ENCODE measurements around the gene ZNF888.

ZNF888 gene

DNA sequence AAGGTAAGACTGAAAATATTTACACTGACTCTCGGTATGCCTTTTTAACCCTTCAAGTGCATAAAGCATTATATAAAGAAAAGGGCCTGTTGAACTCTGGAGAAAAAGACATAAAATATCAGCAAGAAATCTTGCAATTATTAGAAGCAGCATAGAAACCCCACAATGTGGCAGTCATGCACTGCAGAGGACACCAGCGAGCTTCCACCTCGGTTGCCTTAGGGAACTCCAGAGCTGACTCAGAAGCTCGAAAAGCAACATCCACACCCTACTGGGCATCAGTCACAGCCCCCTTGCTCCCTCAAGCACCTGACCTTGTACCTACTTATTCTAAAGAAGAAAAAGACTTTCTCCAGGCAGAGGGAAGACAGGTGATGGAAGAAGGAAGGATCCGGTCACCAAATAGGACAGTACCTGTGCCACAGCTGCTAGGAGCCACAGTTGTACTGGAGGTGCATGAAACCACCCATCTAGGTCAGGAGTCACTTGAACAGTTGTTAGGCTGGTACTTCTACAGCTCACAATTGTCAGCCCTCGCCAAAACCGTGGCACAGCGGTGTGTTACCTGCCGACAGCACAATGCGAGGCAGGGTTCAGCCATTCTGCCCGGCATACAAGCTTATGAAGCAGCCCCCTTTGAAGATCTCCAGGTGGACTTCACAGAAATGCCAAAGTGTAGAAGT is 36.5 kb upstream of the ZNF888 start:
- TF ChIP-seq MYC (IDR thresholded peaks at IDR 0.05; ENCODE audit: low read depth, low read length) (no peak), POLR2A (IDR thresholded peaks at IDR 0.05; ENCODE audit: extremely low read depth, insufficient read length) (no peak)
- TF ChIP-seq, protein P1, sequence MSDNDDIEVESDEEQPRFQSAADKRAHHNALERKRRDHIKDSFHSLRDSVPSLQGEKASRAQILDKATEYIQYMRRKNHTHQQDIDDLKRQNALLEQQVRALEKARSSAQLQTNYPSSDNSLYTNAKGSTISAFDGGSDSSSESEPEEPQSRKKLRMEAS (IDR thresholded peaks at IDR 0.05; ENCODE audit: low read depth, low read length): no peak
- TF ChIP-seq, protein P2, sequence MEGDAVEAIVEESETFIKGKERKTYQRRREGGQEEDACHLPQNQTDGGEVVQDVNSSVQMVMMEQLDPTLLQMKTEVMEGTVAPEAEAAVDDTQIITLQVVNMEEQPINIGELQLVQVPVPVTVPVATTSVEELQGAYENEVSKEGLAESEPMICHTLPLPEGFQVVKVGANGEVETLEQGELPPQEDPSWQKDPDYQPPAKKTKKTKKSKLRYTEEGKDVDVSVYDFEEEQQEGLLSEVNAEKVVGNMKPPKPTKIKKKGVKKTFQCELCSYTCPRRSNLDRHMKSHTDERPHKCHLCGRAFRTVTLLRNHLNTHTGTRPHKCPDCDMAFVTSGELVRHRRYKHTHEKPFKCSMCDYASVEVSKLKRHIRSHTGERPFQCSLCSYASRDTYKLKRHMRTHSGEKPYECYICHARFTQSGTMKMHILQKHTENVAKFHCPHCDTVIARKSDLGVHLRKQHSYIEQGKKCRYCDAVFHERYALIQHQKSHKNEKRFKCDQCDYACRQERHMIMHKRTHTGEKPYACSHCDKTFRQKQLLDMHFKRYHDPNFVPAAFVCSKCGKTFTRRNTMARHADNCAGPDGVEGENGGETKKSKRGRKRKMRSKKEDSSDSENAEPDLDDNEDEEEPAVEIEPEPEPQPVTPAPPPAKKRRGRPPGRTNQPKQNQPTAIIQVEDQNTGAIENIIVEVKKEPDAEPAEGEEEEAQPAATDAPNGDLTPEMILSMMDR (IDR thresholded peaks at IDR 0.05; ENCODE audit: low read depth, low read length): no peak
- no peak for DNase-seq (ENCODE audit: low read depth)
- H3K4me3 ChIP-seq (ENCODE audit: low read depth, low read length): no peak overlapping the region

DNA sequence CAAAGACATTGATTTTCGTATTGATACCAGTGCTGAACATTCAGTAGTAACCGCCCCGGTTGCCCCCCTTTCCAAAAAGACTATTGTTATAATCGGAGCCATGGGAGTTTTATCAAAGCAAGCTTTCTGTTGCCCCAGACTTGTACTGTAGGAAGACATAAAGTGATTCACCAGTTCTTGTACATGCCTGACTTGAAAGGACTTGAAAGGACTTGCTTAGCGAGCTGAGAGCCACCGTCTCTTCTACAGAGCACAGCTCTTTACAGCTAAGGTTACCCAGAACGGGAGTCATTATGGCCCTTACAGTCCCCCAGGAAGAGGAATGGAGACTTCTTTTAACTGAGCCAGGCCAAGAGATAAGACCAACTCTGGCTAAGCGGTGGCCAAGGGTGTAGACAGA is 34.4 kb upstream of the ZNF888 start:
- DNase-seq (ENCODE audit: low read depth): no peak
- H3K4me3 ChIP-seq (ENCODE audit: low read depth, low read length): no peak overlapping the region
- TF ChIP-seq, protein P1 (IDR thresholded peaks at IDR 0.05; ENCODE audit: low read depth, low read length): no peak
- no peak for TF ChIP-seq MYC (IDR thresholded peaks at IDR 0.05; ENCODE audit: low read depth, low read length)
- TF ChIP-seq, protein P2 (IDR thresholded peaks at IDR 0.05; ENCODE audit: low read depth, low read length): no peak
- no peak for TF ChIP-seq POLR2A (IDR thresholded peaks at IDR 0.05; ENCODE audit: extremely low read depth, insufficient read length)

DNA sequence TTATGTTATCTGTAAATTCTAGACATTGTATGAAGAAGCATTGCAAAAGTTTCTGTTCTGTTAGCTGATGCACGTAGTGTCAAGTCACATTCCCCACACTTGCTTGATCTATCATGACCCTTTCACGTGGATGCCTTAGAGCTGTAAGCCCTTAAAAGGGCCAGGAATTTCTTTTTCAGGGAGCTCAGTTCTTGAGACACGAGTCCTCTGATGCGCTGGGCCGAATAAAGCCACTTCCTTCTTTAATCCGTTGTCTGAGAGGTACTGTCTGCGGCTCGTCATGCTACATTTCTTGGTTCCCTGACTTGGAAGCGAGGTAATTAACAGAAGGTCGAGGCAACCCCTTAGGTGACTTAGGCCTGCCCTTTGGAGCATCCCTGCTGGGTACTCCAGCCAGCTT is 33.7 kb upstream of the ZNF888 start:
- TF ChIP-seq POLR2A (IDR thresholded peaks at IDR 0.05; ENCODE audit: extremely low read depth, insufficient read length) (no peak), MYC (IDR thresholded peaks at IDR 0.05; ENCODE audit: low read depth, low read length) (no peak)
- TF ChIP-seq, protein P1 (IDR thresholded peaks at IDR 0.05; ENCODE audit: low read depth, low read length): no peak
- TF ChIP-seq, protein P2 (IDR thresholded peaks at IDR 0.05; ENCODE audit: low read depth, low read length): no peak

DNA sequence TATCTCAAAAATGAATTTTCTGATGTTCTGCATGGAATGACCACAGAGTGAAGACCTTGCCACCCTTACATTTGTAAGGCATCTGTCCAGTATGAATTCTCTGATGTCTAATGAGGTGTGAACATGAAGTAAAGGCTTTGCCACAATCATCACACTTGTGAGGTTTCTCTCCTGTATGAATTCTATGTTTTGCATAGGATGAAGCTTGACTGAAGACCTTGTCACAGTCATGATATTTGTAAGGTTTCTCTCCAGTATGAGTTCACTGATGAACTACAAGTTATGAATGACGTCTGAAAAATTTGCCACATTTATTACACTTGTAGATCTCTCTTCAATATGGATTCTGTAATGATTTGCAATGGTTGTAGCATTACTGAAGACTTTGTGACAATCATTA is 26.2 kb upstream of the ZNF888 start:
- TF ChIP-seq, protein P1 (IDR thresholded peaks at IDR 0.05; ENCODE audit: low read depth, low read length): no peak
- TF ChIP-seq, protein P2 (IDR thresholded peaks at IDR 0.05; ENCODE audit: low read depth, low read length): no peak
- TF ChIP-seq POLR2A (IDR thresholded peaks at IDR 0.05; ENCODE audit: extremely low read depth, insufficient read length) (no peak), MYC (IDR thresholded peaks at IDR 0.05; ENCODE audit: low read depth, low read length) (no peak)
- no peak overlapping the region for H3K4me3 ChIP-seq (ENCODE audit: low read depth, low read length)
- DNase-seq (ENCODE audit: low read depth): no peak

More for the DNA sequence above, 33.7 kb upstream of the ZNF888 start:
- H3K4me3 ChIP-seq (ENCODE audit: low read depth, low read length): no peak overlapping the region
- no peak for DNase-seq (ENCODE audit: low read depth)

DNA sequence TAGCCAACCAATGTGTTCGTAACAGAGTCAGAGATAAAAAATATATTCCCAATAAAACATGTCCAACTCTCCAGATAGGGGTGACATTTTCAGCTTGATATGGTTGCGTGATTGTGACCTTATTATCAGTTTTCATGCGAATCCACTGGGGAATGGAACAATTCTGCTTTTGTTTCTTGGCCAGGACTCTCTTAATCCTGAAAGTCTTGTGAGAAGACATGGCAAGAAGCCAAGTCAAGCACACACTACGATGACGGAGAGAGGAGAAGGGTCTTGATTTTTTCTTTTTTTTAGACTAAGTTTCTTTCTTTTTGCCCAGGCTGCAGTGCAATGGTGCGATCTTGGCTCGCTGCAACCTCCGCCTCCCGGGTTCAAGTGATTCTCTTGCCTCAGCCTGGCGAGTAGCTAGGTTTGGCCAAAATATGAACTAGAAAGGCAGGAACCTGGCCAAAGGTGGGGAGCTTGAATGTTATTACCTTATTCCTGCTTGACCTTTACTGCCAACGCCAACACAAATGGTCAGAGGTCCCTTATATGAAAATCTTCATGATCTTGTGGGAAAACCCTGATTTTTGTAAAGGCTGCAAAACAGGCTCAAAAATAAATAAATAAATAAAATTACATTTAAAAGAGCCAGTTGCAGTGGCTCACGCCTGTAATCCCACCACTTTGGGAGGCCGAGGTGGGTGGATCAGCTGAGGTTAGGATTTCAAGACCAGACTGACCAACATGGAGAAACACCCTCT is 25.0 kb upstream of the ZNF888 start:
- no peak for DNase-seq (ENCODE audit: low read depth)
- H3K4me3 ChIP-seq (ENCODE audit: low read depth, low read length): no peak overlapping the region
- TF ChIP-seq MYC (IDR thresholded peaks at IDR 0.05; ENCODE audit: low read depth, low read length) (no peak), POLR2A (IDR thresholded peaks at IDR 0.05; ENCODE audit: extremely low read depth, insufficient read length) (no peak)
- TF ChIP-seq, protein P1 (IDR thresholded peaks at IDR 0.05; ENCODE audit: low read depth, low read length): no peak
- TF ChIP-seq, protein P2 (IDR thresholded peaks at IDR 0.05; ENCODE audit: low read depth, low read length): no peak

Data from NB4 (cell line).